SU-DHL-6 (cell line): Measurements from ENCODE around the gene CHMP1B.

Source experiments
- EZH2phosphoT487 ChIP-seq: fragments of 200-600 bp; sonication (generic), shearing (Covaris generic); conservative IDR thresholded peaks from 2 replicates; pipeline ENCODE4 v1.6.1; 2018; ENCODE audit warnings: mild to moderate bottlenecking, antibody characterized with exemption, low read length, moderate library complexity, mixed read lengths
- TF ChIP-seq, protein P1 (sequence below): fragments of 200-600 bp; sonication (generic); IDR thresholded peaks from one replicate; pipeline ENCODE4 v1.5.1; 2017; ENCODE audit warnings: antibody characterized with exemption, mild to moderate bottlenecking, low read length, moderate library complexity; ENCODE audit not compliant: insufficient read depth, poor library complexity, severe bottlenecking

DNA sequence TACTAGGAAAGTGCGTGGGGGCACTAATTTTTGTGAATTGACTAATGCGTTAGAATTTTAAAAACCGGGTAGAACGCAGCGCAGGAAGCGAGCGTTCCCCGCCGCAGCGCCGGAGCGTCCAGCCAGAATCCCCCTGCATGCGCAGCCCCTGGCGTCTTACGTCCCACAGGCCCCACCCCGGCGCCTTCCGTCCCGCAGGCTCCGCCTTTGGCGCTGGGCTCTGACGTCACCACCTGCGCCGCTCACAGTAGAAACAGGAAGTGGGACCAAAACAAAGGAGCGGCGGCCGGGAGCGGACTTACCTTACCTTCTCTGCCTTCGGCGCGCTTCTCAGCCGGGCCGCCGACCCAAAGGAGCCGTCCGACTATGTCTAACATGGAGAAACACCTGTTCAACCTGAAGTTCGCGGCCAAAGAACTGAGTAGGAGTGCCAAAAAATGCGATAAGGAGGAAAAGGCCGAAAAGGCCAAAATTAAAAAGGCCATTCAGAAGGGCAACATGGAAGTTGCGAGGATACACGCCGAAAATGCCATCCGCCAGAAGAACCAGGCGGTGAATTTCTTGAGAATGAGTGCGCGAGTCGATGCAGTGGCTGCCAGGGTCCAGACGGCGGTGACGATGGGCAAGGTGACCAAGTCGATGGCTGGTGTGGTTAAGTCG lies at the start of gene CHMP1B:
- TF ChIP-seq, protein P1, sequence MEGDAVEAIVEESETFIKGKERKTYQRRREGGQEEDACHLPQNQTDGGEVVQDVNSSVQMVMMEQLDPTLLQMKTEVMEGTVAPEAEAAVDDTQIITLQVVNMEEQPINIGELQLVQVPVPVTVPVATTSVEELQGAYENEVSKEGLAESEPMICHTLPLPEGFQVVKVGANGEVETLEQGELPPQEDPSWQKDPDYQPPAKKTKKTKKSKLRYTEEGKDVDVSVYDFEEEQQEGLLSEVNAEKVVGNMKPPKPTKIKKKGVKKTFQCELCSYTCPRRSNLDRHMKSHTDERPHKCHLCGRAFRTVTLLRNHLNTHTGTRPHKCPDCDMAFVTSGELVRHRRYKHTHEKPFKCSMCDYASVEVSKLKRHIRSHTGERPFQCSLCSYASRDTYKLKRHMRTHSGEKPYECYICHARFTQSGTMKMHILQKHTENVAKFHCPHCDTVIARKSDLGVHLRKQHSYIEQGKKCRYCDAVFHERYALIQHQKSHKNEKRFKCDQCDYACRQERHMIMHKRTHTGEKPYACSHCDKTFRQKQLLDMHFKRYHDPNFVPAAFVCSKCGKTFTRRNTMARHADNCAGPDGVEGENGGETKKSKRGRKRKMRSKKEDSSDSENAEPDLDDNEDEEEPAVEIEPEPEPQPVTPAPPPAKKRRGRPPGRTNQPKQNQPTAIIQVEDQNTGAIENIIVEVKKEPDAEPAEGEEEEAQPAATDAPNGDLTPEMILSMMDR: no peak
- no peak for TF ChIP-seq EZH2phosphoT487
